Panc1 (cell line): Measurements from ENCODE around the gene SLC29A1. TPM values are rescaled to one million over a fixed set of nuclear protein-coding genes. Genes with fewer than 3 reads are reported as not detected.

Source experiments
- ATAC-seq: fragments of 200-7000 bp; cut with Tn5 transposase; 2 replicates; pipeline ENCODE4 v1.9.1; 2020; ENCODE audit warnings: mild to moderate bottlenecking, moderate library complexity
- BruUV-seq: library from RNA; stranded (reverse); fragments of 400-500 nt; replicated peaks from 2 replicates; lab custom pipeline; 2021; lab: Mats Ljungman, UMichigan
- CTCF ChIA-PET: fragments of 300-600 bp; sonication (Branson Sonifier 250); formaldehyde crosslinking; loops from one replicate; lab custom pipeline; 2022; ENCODE audit warnings: antibody characterized with exemption; lab: Charles Lee
- POLR2A ChIA-PET: fragments of 300-600 bp; sonication (Branson Sonifier 250); formaldehyde crosslinking; loops from one replicate; lab custom pipeline; 2022; ENCODE audit warnings: antibody characterized with exemption; lab: Charles Lee
- DNase-seq: peaks from one replicate; pipeline ENCODE4 v3.0.0-alpha.2; 2010; ENCODE audit warnings: low read depth, low spot score
- H3K27ac ChIP-seq: 2 replicates; pipeline ENCODE4 v1.5.1; 2011; ENCODE audit warnings: mild to moderate bottlenecking, low read length, inconsistent platforms
- H3K27me3 ChIP-seq: fragments of 200-500 bp; sonication (Bioruptor generic); 2 replicates; pipeline ENCODE4 v1.6.0; 2014; ENCODE audit warnings: low read length, inconsistent platforms; ENCODE audit not compliant: control insufficient read depth, insufficient read depth
- H3K36me3 ChIP-seq: fragments of 200-500 bp; sonication (Bioruptor generic); 2 replicates; pipeline ENCODE4 v1.5.1; 2014; ENCODE audit warnings: inconsistent platforms, mild to moderate bottlenecking, low read length, moderate library complexity; ENCODE audit not compliant: control insufficient read depth, insufficient read depth
- H3K4me1 ChIP-seq: 2 replicates; pipeline ENCODE4 v1.5.1; 2011; ENCODE audit warnings: inconsistent platforms, mild to moderate bottlenecking, low read length, moderate library complexity; ENCODE audit not compliant: control insufficient read depth, insufficient read depth
- H3K4me3 ChIP-seq, 2 experiments: 2 replicates each; pipeline ENCODE4 v1.5.1; 2011 to 2012; ENCODE audit warnings: low read depth in 2 of 2, low read length in 2 of 2, mild to moderate bottlenecking in 2 of 2, inconsistent platforms in 1 of 2, moderate library complexity in 1 of 2
- H3K9me3 ChIP-seq: fragments of 200-500 bp; sonication (Bioruptor generic); 2 replicates; pipeline ENCODE4 v1.5.1; 2014; ENCODE audit warnings: low read depth, mild to moderate bottlenecking, inconsistent platforms, low read length, moderate library complexity; ENCODE audit not compliant: control insufficient read depth, insufficient read depth
- CTCF ChIP-seq: fragments of 450-650 bp; IDR thresholded peaks from 2 replicates; pipeline ENCODE4 v1.5.1; 2017; ENCODE audit warnings: mild to moderate bottlenecking
- POLR2AphosphoS5 ChIP-seq: IDR thresholded peaks from 2 replicates; pipeline ENCODE4 v1.6.1; 2012; ENCODE audit warnings: mild to moderate bottlenecking, low read depth, low read length, moderate library complexity
- REST ChIP-seq, 2 experiments: IDR thresholded peaks; 2 replicates each; pipeline ENCODE4 v1.6.1; 2011 to 2012; ENCODE audit warnings: low read depth in 2 of 2, control low read depth in 1 of 2, low read length in 1 of 2, mild to moderate bottlenecking in 1 of 2, moderate library complexity in 1 of 2; ENCODE audit not compliant: insufficient read depth in 1 of 2
- SIN3A ChIP-seq: IDR thresholded peaks from 2 replicates; pipeline ENCODE4 v1.6.1; 2012; ENCODE audit warnings: low read depth, mild to moderate bottlenecking, low read length, moderate library complexity, borderline replicate concordance; ENCODE audit not compliant: insufficient read depth
- TCF7L2 ChIP-seq: IDR thresholded peaks from 2 replicates; pipeline ENCODE4 v1.6.1; 2011; ENCODE audit warnings: mild to moderate bottlenecking, low read depth, low read length, inconsistent platforms
- in situ Hi-C: cut with HindIII; loops from 2 replicates; pipeline ENCODE4 v1.10.0; 2016; ENCODE audit warnings: low sequenced_read_pairs, low pct_unique_long_range_greater_than_20kb
- intact Hi-C: fragments of 100-400 bp; cut with micrococcal nuclease; formaldehyde crosslinking; loops from one replicate; pipeline ENCODE4 v1.10.0; 2022; ENCODE audit not compliant: unreplicated experiment
- total RNA-seq: library from RNA; stranded (reverse); gene quantifications from one replicate; pipeline ENCODE4 v1.2.1, GENCODE V29; 2021; ENCODE audit not compliant: unreplicated experiment

SLC29A1 gene
- total RNA-seq, 1 experiment from 2014 or later: 263 TPM

DNA sequence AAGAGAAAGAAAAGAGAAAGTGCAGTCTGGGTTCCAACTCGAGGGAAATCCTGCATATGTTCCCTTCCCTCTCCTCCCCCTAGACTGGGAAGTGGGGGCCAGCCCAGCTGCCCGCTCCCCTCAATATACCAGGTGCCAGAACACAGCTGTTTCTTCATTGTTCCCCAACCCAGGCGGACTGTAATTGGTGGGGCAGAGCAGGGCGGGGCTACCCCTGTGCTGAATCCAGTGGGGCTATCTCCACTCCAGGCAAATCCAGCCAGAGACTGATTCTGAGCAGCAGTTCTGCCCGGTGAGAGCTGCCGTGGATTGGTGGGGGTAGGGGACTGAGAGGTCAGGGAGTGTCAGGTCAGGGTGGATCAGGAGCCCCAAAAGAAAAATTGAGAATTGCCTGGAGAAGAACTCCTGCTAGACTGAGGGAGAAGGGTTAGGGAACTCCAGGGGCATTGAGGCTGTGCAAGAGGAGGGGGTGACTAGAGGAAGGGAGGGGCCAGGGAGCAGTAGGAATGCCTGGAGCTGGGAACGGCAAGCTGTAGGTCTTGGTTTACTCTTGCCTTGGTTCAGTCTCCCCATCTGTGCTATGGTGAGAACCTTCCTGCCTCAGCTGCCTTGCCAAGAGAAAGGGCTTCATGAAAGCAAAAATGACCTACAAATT is 6.6 kb upstream of the SLC29A1 start, which contains the start of gene MYMX:
TSS of gene MYMX (plus strand) at position 250 of the 655 bp plus-strand sequence. CDS start 546 bp downstream, outside the sequence.
- no TSS peak for BruUV-seq
- ChIA-PET CTCF (interaction anchor here (0.7 kb wide), 1 partner anchor 597 kb away, joined by 5 read pairs; no protein-coding TSS in a partner anchor), POLR2A (no interaction called here)
- H3K9me3 ChIP-seq: no peaks in the 10 kb centered on the region
- no peak for ATAC-seq
- TF ChIP-seq CTCF (no peak), TCF7L2 (no peak), REST (IDR thresholded peaks at IDR 0.05; ENCODE audit: insufficient read depth in 1 of 2, low read depth in 2 of 2, low read length in 1 of 2) (no peak), SIN3A (no peak), POLR2AphosphoS5 (no peak)
- no peak for DNase-seq
- peaks cover 36% of the 10 kb centered on the region for H3K4me1 ChIP-seq
- H3K27ac ChIP-seq: peak within 1 kb of the TSS; percentile 98
- no peaks in the 10 kb centered on the region for H3K36me3 ChIP-seq
- in situ Hi-C loops (no loop called here), intact Hi-C loops (no loop called here)
- H3K27me3 ChIP-seq: no peaks in the 10 kb centered on the region
- H3K4me3 ChIP-seq: no peak within 1 kb of the TSS; a peak in 1 of 4 replicates

DNA sequence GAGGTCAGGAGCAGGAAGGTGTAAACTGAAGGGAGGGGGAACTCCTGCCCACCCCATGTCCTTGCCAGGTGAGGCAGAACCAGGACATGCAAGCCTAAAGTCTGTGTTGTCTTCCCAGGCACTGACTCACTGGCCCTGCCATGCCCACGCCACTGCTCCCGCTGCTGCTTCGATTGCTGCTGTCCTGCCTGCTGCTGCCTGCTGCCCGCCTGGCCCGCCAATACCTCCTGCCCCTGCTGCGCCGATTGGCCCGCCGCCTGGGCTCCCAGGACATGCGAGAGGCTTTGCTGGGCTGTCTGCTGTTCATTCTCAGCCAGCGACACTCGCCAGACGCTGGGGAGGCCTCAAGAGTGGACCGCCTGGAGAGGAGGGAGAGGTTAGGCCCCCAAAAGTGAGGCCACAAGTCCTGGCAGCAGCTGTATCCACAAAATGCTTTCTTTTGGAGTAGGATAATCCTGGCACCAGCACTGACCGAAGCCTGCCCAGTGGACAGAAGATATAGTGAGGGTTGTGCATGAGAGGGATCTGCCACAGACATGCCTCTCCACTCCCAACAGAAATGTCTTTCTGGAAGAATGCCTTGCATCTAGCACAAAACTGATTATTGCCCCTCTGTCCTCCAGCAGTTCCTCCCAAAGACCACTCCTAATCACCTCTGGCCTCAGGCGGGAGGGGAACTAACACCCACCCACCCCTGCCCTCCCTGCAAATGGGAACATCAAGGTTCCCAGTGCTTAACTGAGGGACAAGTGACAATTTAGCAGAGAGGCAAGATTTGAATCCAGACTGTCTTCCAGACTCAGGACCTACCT is 5.9 kb upstream of the SLC29A1 start:
- TF ChIP-seq POLR2AphosphoS5 (peak; percentile 30; the same call in 1 of the 2 replicates), REST (IDR thresholded peaks at IDR 0.05; ENCODE audit: insufficient read depth in 1 of 2, low read depth in 2 of 2, low read length in 1 of 2) (no peak)
- ATAC-seq (peak; percentile 37), DNase-seq (no peak)
- Histone ChIP-seq H3K4me3 (peak overlapping the region in 1 of 2 experiments; percentile 57; a peak in 1 of 4 replicates), H3K9me3 (no peaks in the 10 kb centered on the region), H3K27me3 (no peaks in the 10 kb centered on the region), H3K36me3 (no peaks in the 10 kb centered on the region), H3K4me1 (peaks cover 42% of the 10 kb centered on the region), H3K27ac (peak overlapping the region; percentile 98)
- in situ Hi-C loops (no loop called here), intact Hi-C loops (no loop called here)
- ChIA-PET CTCF (no interaction called here), POLR2A (interaction anchor here (0.6 kb wide), 2 partner anchors 19 to 35 kb away, joined by 3 to 7 read pairs; no protein-coding TSS in a partner anchor)
- no TSS peak for BruUV-seq
